ENCODE results near the gene GRAMD2A.

DNA sequence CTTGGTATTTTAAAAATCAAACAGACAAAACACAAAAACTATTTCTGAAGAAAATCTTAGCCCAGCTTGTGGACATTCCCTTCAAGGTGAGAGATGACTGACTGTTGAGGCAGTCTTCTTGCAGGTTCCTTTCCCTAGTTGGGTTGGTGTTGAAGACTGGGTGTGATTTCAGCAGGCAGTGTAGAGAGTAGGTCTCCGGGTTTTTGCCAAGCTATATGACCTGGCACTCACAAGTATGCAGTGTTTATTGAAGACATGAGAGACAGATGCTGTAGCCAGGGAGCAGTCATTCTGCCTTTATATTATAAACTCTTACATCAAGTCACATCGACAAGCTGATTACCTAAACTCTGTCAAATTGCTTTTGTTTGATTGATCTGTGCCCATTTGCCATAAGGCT is 61.9 kb downstream of the GRAMD2A start:
- TF ChIP-seq, protein P1, sequence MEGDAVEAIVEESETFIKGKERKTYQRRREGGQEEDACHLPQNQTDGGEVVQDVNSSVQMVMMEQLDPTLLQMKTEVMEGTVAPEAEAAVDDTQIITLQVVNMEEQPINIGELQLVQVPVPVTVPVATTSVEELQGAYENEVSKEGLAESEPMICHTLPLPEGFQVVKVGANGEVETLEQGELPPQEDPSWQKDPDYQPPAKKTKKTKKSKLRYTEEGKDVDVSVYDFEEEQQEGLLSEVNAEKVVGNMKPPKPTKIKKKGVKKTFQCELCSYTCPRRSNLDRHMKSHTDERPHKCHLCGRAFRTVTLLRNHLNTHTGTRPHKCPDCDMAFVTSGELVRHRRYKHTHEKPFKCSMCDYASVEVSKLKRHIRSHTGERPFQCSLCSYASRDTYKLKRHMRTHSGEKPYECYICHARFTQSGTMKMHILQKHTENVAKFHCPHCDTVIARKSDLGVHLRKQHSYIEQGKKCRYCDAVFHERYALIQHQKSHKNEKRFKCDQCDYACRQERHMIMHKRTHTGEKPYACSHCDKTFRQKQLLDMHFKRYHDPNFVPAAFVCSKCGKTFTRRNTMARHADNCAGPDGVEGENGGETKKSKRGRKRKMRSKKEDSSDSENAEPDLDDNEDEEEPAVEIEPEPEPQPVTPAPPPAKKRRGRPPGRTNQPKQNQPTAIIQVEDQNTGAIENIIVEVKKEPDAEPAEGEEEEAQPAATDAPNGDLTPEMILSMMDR (IDR thresholded peaks at IDR 0.05; ENCODE audit: extremely low read depth in 1 of 2, insufficient read depth in 1 of 2, low read depth in 1 of 2, low read length in 2 of 2): no peak
- TF ChIP-seq, protein P2, sequence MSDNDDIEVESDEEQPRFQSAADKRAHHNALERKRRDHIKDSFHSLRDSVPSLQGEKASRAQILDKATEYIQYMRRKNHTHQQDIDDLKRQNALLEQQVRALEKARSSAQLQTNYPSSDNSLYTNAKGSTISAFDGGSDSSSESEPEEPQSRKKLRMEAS (IDR thresholded peaks at IDR 0.05; ENCODE audit: insufficient read depth, insufficient read length): no peak
- TF ChIP-seq POLR2A (IDR thresholded peaks at IDR 0.05; ENCODE audit: low read depth, low read length): no peak
- TF ChIP-seq POLR2AphosphoS5 (IDR thresholded peaks at IDR 0.05; ENCODE audit: insufficient read depth, low read depth, low read length): no peak
- TF ChIP-seq EZH2 (IDR thresholded peaks at IDR 0.05; ENCODE audit: borderline replicate concordance, low read depth, low read length, severe bottlenecking): no peak
- TF ChIP-seq MYC (IDR thresholded peaks at IDR 0.05; ENCODE audit: low read depth, low read length): no peak
- TF ChIP-seq GATA2 (IDR thresholded peaks at IDR 0.05; ENCODE audit: insufficient read depth, insufficient read length, low read depth, low read length): no peak
- TF ChIP-seq FOS (IDR thresholded peaks at IDR 0.05; ENCODE audit: borderline replicate concordance, insufficient read depth, low read length): no peak

All from endothelial cell of umbilical vein (primary cell).